PC-9 (cell line): ENCODE measurements around the gene TNN.

Experiments used
- CTCF ChIP-seq: fragments of 200-600 bp; sonication (generic); conservative IDR thresholded peaks from 2 replicates; pipeline ENCODE4 v1.6.1; 2017; ENCODE audit warnings: mixed run types, antibody characterized with exemption, mild to moderate bottlenecking, moderate library complexity
- EZH2 ChIP-seq: fragments of 200-600 bp; sonication (generic); IDR thresholded peaks from 2 replicates; pipeline ENCODE4 v1.8.0; 2017; ENCODE audit warnings: antibody characterized with exemption, low read depth

- TF ChIP-seq CTCF (no peak), EZH2 (no peak)
Measured at GRCh38 chr1:175077356-175078030, 9.9 kb downstream of the TNN start.
